ENCODE data around the gene SAMD8.
A peak's percentile ranks its signal among the peaks of the same experiment; 100 is the strongest.

SAMD8 gene

DNA sequence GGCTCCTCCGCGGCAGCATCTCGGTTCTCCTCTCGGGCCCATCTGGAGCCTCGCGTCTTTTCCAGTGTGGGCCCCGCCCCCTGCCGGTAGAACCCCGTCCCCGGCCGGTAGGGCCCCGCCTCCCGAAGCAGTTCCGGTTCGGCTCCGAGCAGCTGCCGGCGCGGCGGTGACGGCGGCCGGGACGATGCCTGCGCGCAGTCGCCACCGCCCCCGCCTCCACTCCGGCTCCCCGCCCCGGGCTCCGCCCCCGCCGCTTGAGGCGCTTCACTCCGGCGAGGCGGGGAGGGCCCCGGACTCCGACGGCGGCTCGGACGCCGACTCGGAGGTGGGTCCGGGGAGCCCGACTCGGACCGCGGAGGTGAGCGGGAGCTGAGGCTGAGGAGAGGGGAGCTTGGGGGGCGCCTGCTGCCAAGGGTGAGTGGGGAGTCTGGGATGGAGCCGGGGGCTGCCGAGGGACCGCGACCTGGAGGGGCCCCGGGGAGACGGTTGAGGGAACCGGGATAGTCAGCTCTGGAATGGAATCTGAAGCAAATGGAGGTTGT lies at the start of gene SAMD8:
Gene SAMD8, plus strand, starts transcription at position 292 of the 542 bp plus-strand sequence. CDS start 38,873 bp downstream, outside the sequence.
- DNase-seq = peak; percentile 87

DNA sequence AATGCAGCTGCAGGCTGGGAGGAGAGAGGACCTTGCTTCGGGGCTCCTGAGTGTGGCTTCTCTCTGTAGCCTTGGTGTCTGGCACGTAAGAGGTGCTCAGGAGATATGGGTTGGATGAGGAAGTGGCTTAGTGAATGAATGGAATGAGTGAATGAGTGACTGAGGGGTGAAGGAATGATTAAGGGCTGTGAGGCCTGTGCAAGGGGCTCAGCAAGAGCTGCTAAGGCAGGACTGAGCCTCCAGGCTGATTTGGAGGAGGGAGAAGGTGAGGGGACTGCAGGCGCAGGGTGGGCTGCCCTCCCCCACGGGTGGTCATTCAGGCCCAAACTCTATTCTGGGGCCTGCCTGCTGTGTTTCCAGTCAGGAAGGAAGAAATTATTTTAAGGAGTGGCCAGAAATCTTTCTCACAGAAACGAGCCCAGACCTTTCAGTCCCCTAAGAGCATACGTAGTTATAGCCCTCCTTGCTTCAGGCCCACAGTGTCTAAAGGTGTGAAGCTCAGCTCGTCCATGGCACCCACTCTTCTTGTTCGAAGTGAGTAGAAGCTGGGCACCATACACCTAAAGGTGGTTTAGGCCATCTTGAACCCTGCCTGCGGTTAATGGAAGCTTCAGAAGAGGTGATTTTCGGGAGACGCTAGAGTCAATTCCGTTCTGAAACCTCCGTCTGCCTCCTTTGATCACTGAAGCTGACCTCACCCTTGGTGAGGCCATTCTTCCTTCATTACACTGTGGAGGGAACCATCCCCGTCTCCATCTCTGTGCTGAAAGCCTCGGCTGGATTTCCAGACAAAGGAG lies 49.5 kb upstream of the SAMD8 start:
- DNase-seq = no peak

DNA sequence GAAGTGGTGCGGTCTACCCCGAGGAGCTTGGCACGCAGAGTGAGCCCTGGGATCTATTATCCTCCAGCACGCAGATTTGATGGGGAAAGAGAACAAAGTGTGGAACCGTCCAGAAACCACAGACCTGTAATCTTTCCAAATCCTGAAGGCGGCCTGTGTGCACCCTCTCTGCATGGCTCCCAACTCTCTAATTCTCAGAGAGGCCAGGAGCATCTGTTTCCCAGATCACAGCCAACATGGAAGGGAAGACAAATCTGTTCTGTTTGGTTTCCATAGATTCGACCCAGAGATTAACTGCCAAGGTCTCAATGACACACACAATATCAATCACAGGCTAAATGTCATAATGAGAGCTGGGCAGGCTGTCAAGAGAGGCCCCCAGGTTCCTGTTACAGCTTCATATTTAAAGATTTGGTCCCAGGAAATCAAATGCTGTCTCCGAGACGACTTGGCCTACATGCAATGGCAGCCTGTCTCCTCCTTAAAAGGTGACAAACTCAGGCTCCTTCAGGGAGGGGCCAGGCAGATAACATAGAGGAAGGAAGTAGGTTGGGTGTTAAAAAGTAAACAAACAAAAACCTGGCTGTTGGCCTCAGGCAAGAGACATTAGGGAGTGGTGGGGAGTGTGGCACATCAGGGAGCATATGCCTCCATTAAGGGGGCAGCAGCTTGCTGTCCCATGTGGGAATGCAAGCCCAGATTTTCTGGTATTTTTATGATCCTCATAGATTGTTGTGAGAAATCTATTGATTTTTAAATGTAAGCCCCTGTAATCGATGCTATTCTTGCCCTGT lies 48.8 kb upstream of the SAMD8 start:
- DNase-seq = no peak

DNA sequence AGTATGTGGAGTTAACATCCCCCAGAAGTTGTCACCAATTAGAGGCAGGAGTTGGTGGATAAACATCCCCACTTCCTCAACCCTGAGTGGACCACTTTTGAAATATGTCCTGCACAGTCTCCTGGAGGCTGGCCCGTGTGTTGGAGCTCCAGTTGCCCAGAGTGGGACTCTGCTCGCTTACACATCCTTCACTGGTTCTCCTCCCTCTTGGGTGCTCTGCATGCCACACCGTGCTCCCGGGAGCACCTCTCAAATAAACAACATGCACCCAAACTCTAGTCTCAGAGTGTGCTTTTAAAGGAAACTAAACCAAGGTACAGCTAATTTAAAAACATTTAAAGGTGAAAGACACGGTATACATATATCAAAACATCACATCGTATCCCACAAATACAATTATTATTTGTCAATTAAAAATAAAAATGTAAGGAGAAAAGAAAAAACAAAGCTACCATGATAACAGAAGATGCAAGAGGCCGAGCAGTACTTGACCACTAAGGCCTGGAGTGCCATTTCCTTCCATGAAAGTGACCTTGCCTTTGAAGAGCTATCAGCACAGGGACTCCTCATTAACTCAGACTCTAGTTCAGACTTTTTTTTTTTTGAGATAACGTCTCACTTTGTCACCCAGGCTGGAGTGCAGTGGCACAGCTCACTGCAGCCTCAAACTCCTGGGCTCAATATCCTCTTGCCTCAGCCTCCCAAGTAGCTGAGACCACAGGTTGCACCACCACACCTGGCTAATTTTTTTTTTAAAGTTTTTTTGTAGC lies 47.8 kb upstream of the SAMD8 start:
- DNase-seq = no peak

DNA sequence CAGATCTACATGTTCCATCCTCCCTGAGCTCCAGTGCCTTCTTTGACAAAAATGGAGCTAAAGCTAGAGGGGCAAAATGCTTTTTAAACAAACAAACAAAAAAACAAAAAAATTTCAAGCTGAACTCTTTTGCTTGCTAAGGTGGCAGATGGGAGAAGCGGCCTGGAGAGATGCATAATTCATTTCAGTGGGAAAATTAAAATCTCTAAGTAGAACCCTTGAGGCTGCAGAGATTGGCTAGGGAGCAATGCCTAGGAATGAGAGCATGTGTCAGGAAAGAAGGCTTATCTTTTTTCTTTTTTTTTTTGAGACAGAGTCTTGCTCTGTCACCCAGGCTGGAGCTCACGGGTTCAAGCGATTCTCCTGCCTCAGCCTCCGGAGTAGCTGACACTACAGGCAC lies 46.4 kb upstream of the SAMD8 start:
- no peak for DNase-seq

DNA sequence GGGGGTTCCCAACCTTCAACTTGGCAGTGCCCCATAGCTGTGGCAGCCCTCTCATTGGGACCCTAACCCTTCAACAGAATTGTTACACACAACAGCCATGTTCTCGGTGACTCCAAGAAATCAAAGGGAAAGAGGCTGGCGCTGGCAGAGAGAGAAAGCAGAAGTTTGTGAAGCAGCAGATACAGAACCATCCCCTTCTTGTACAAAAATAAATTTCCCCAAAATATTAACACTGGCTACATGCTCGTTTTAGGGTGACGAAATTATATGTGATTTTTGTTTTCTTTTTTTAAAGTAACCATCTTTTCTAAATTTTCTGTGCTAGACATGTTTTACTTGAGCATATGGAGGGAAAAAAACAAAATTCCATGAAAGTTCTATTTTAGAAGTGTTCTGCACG lies 45.2 kb upstream of the SAMD8 start:
- no peak for DNase-seq

DNA sequence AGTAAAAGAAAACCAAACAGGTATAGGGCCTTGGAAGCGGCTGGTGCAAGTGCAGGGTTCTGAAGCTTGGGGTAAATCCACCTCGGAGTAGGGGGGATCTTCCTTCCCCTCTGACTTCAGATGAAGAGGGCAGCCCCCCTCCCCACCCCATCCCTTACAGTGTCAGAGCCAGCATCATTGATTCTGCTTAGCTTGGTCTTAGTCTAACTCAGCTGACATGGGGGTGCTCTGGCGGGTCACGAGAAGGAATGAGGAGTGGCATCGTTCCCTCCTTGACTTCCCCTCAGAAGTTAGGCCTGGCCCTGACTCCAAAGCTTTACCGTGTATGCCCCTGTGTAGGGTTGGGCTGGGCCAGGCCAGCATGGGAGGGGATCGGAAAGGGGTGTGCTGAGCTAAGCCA lies 44.2 kb upstream of the SAMD8 start:
- no peak for DNase-seq

DNA sequence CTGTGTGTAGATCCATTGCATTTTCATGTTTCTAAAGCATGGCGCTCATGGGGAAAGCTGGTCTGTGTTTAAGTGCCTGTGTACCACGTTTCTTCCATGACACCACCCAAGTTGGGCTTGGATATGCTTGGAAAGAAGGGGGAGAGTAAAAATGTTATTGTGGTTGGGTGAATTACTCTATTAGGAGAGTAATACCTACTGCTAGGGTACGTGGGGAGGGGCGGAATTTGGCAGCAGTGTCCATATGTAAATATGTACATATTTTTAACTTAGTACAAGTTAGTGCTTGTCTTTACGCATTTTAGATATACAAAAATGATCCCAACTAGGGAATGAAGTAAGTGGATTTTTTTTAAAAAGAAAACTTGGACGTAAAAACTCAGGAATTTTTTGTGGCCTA lies 42.9 kb upstream of the SAMD8 start:
- DNase-seq = no peak

DNA sequence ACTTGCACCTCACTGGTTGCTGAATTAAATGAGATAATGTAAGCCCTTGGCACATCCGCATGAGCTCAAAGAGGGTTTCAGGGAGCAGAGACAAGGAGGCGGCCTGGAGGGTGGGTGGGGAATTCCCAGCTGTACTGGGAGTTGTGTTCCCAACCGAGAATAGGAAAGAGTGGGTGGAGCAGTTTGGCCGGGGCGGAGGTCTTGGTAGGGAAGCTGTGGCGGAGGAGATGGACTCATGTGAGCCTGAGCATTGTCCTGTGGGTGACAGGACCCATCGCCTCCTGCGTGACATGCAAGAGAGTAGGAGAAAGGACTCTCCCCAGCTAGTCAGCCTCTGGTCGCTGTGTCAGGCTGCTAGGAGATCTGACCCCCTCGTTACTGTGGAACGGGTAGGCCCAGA lies 41.0 kb upstream of the SAMD8 start:
- no peak for DNase-seq

DNA sequence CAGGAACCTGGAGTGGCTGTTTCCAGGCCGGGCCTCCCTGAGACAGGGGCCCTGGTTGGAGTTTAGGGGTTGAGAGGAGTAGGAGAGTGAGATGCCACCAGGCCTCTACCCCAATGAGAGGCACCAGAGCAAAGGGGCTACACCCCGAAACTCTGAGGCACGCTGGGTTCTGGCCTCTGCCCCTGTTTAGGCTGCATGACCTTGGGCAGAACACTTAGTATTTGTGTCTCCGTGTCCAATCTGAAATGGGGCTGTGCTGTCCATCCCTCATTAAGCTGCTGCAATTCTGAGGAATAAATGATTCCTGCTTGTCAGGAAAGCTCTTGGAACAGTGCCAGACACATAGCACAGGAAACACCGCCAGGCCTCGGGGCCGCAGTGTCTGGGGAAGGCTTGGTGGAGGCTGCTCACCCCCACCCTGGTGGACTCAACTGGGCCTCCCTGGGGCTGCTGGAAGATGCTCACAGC lies 40.5 kb upstream of the SAMD8 start:
- DNase-seq = no peak

DNA sequence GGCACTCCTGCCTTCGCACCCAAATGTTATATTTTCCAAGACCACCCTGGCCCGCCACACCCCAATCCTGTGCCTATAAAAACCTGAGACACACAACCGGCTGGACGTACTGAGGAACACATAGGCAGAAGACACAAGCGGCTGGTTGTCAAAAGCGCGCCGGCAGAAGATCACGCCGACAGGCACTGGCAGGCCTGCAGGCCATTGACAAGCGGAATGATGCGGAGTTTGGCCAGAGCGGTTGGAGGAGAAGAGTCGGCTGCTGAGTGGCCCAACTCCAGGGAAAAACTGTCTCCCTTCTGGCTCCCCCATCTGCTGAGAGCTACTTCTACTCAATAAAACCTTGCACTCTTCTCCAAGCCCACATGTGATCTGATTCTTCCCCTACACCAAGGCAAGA lies 39.7 kb upstream of the SAMD8 start:
- no peak for DNase-seq

DNA sequence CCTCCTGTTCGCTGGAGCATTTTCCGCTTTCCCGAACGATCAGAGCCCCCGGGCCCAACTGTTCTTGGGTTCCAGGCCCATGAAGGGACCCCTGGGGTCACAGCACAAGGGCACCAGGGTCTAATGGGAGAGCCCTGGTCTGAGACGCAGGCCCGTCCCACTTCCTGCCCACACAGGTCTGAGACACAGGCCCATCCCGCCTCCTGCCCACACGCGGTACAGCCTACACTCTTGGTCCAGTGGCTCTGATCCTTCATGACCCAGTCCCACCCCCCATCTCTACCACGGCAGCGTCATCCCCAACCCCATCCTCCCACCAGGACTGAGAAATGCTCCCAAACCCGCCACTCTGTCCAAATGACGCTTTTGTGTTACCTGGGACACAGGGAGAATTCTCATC lies 38.7 kb upstream of the SAMD8 start:
- no peak for DNase-seq

DNA sequence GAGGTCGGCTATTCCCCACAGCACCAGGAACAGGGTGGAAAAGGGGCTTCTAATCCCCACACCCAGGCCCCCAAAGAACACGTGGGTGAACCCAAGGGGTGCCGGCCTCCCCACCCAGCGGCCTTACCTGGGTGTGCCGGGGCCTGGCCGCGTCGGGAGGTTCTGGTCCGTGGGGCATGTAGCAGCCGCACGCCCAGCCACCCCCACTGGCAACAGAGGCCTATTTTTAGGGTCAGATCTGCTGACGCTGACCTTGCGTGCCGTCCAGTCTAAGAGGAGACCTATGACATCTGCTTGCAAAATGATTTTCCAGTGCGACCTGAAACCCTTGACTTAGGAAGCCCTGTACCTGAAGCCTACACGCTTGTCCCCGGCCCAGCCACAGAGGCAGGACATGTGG lies 38.0 kb upstream of the SAMD8 start:
- DNase-seq = no peak

DNA sequence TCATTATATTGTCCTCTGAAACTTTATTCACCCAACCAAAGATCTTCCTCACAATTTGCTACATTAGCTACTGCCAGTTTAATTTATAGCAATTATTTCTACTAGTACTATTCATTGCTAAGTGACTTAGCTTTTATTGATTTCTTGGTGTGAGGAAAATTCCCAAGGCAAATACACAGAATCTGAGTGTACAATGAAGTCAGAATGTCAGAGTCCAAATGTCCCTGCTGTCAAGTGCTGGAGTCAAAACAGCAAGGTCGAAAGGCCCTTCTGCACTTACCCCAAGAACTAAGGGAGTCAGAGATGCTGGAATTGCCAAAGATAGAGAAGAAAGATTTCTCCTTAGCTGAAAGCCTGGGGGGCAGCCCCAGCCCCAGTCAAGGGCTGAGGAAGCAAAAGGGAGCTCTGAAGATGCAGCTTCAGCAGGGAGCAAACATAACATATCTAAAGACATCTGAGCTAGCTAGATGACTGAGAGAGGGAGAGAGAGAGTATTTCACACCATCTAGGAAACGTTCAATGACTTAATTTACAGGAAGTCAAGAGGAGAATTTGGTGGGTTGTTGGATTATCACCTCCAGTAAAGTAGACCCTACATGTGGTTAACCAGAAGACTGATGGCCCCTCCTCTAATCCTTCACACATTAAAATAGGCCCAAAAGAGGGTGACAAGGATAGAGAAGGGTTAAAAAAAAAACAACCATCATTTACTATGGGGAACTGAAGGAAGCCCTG lies 36.6 kb upstream of the SAMD8 start:
- DNase-seq = no peak

DNA sequence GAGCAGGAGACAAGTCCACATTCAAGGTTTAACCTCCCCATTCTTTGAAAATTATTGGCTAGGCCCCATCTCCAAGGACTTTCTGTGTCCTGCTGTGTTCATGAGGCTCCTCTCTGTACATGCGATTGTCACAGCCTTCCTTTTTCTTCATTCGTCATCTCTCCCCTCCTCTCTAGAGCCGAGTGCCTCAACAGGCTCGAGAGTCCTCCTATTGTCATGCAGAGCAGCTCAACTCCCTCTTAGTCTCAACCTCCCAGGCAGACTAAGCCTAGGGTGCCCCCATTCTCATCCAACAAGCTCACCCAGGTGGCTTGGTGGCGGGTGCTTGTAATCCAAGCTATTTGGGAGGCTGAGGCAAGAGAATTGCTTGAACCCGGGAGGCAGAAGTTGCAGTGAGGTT lies 35.1 kb upstream of the SAMD8 start:
- no peak for DNase-seq

DNA sequence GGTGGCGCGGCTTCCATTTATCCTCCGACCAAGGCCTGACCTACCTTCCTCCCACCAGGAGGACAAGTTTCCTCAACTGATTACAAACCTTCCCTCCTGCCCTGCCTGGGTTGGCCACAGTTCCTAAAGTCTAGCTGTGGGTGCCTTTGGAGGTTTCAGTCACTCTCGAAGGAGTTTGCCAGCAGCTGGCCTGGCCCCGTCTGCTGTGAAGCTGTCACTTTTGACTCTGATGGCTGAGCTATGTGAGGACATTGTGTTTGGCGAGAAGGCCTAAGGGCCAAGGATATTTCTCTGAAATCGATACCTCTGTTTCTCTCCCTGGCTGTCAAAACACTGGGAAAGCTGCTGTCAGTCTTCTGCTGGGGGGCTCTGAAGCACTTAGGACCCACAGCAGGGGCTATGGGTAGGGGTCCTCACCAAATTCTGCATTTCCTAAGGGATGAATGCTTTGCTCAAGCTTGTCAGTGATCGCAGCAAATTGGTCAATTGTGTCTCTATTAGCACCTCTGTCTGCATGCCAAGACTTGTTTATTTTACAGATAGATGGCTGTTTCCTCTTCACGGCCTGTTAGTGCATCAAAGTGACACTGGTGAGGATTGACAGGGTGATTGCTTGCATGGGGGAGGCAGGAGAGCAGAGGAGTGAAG lies 31.9 kb upstream of the SAMD8 start:
- no peak for DNase-seq

DNA sequence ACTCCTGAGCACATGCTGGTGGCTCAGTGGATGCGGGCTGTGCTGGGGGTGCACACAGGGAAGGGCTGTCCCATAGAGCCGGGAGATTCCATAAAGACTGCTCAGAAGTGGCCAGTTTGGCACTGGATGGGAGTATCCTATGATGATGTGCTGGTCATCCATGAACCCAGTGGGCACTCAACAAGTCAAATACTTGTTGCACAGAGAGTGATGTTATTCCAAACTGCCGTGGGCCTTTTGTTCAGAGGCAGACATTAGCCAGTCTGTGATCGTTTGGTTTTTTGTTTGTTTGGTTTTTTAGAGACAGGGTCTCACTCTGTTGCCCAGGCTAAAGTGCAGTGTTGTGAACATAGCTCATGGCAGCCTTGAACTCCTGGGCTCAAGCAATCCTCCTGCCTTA lies 30.9 kb upstream of the SAMD8 start:
- no peak for DNase-seq

DNA sequence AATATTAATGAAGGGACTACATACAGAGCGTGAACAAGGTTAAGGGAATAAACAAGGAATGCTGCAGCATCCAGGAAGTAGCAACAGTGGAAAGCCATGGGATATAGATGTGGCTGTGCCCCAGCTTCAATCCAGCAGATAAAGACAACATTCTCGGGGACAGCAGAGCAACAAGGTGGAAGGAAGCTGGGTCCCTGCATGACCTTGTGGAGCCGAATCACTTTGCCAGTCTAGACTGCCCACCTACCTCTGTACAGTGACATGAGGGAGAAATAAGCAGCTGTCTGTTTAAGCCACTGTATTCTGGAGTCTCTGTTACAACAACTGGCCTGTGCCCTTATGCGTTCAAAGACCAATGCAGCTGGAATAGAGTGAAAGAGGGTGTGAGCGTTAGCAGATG lies 30.1 kb upstream of the SAMD8 start:
- no peak for DNase-seq

DNA sequence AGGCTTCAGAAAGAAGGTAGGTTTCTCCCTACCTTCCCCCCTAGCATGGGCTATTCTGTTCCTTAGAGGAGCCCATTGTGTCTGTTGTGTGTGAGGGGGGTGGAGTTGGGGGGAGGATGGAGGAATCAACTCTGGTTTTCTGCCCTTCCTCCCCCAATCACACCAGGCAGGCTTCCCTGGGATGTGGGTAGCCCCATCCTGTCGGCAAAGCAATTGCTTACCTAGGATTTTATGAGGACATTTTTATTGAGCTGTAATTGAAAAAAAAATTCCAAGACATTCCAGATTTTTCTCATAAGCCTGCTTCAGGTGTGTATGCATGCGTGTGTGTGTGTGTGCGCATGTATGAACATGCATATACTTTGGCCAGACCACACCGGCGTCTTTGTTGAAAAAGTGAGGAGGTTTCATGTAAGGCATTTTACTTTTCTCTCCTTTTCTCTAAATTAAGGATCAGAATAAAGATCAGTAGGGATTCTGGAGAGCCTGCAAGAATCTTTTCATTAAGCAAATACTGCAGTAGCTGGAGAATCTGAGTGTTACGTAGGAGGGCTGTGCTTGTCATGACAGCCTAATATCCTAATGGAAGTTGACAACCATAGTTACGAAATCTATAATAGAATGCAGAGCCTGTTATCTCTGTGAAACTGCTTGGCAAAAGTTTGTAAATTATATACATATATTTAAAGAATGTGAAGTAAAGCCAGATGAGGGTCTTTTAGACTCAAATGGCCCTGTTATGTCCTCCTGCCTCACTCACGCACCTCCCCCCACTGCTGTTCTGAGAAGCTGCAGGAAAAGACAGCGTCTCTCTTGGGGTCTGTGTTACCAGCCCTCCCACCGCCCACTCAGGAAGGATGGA lies 27.3 kb upstream of the SAMD8 start:
- DNase-seq = no peak

DNA sequence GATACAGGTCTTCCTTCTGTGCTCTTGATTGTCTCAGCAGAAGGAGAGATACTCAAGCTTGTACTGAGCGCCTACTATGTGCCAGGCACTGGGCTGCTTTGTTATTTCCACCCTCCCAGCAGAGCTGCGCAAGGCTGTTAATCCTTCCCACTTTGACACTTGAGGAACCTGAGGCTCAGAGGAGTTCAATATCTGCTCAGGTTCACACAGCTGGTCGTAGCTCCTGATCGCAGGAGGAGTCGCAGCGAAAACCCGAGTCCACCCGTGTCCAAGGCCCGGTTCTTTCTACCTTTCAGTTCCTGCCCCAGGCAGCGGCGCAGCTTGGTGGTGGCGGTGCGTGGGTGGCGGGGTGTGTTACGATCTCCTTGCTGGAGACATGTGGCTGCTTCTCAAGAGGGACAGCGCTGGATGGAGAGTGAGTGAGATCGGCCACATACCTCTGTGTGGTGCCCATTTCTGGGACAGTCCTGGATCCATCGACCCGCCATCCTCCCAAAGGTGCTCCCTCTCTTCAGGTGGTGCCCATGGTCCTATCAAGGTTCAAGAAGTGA lies 26.5 kb upstream of the SAMD8 start:
- no peak for DNase-seq
